Measurements from ENCODE around the gene CHRNB1. TPM values are rescaled to one million over a fixed set of nuclear protein-coding genes. Genes with fewer than 3 reads are reported as not detected.

Gene CHRNB1
- total RNA-seq, 2 donors from 2014 or later = 2.6 to 8.8 TPM

GRCh38 chr17:7403977-7404736 is 40.7 kb upstream of the CHRNB1 start, which contains the start of gene TMEM256:
Gene TMEM256 (minus strand): TSS chr17:7404097. CDS start chr17:7404084, 13 bp downstream.
- Histone ChIP-seq H3K4me3 (peak within 1 kb of the TSS; percentile 39), H3K27me3 (no peaks in the 10 kb centered on the region), H3K27ac (peak within 1 kb of the TSS; percentile 60 to 96 (median 90)), H3K4me1 (peaks cover 32% of the 10 kb centered on the region), H3K36me3 (replicated peaks in 1 of 2; ENCODE audit: insufficient read depth in 1 of 2, low read depth in 2 of 2) (no peaks in the 10 kb centered on the region), H3K9me3 (no peaks in the 10 kb centered on the region)
- peak; percentile 92 for ATAC-seq
- 1% methylated on average over 24 to 49 of the region's 49 CpGs for WGBS, 2 donors
- peak; percentile 99 for DNase-seq
- intact Hi-C loops (cut with DNase I) = no loop called here
- TF ChIP-seq CTCF (IDR thresholded peaks at IDR 0.05) (peak in 2 of 7 experiments; percentile 24 to 25), POLR2A (IDR thresholded peaks at IDR 0.05) (peak; percentile 95 to 98 (median 98))

GRCh38 chr17:7404737-7405349 is 40.0 kb upstream of the CHRNB1 start:
- DNase-seq = peak; percentile 39 to 54 (median 45)

GRCh38 chr17:7405350-7406234 is 39.3 kb upstream of the CHRNB1 start:
- H3K4me3 ChIP-seq = peak overlapping the region in 1 of 2 donors; percentile 39
- intact Hi-C loops (cut with DNase I) = no loop called here
- peak overlapping the region in 3 of 4 donors; percentile 86 to 96 (median 95) for H3K27ac ChIP-seq
- peaks cover 32% of the 10 kb centered on the region for H3K4me1 ChIP-seq
- no peaks in the 10 kb centered on the region for H3K9me3 ChIP-seq
- ATAC-seq = no peak
- no peaks in the 10 kb centered on the region for H3K36me3 ChIP-seq (replicated peaks in 1 of 2; ENCODE audit: insufficient read depth in 1 of 2, low read depth in 2 of 2)
- no peaks in the 10 kb centered on the region for H3K27me3 ChIP-seq
- TF ChIP-seq CTCF (IDR thresholded peaks at IDR 0.05) (no peak), POLR2A (IDR thresholded peaks at IDR 0.05) (no peak)
- 22 to 45% methylated on average over 21 to 37 of the region's 38 CpGs for WGBS, 2 donors
- DNase-seq = peak in 1 of 4 donors; percentile 24

More at GRCh38 chr17:7404737-7405349, 40.0 kb upstream of the CHRNB1 start:
- intact Hi-C loops (cut with DNase I) = no loop called here
- Histone ChIP-seq H3K4me1 (peaks cover 32% of the 10 kb centered on the region), H3K36me3 (replicated peaks in 1 of 2; ENCODE audit: insufficient read depth in 1 of 2, low read depth in 2 of 2) (no peaks in the 10 kb centered on the region), H3K27ac (peak overlapping the region in 3 of 4 donors; percentile 86 to 96 (median 95)), H3K27me3 (no peaks in the 10 kb centered on the region), H3K9me3 (no peaks in the 10 kb centered on the region), H3K4me3 (peak overlapping the region; percentile 23 to 39)
- ATAC-seq = peak; percentile 27
- TF ChIP-seq POLR2A (IDR thresholded peaks at IDR 0.05) = peak; percentile 12 to 48 (median 21)
- TF ChIP-seq CTCF (IDR thresholded peaks at IDR 0.05) = no peak
- WGBS, 2 donors = 1 to 4% methylated on average over 21 to 60 of the region's 65 CpGs

GRCh38 chr17:7406235-7406825 is 38.5 kb upstream of the CHRNB1 start:
- no peak overlapping the region for H3K4me3 ChIP-seq
- TF ChIP-seq POLR2A (IDR thresholded peaks at IDR 0.05) (no peak), CTCF (IDR thresholded peaks at IDR 0.05) (no peak)
- no peak for DNase-seq
- H3K27me3 ChIP-seq = no peaks in the 10 kb centered on the region
- ATAC-seq = no peak
- peaks cover 32% of the 10 kb centered on the region for H3K4me1 ChIP-seq
- intact Hi-C loops (cut with DNase I) = no loop called here
- WGBS, 2 donors = 47 to 56% methylated on average over 8 to 12 of the region's 12 CpGs
- no peaks in the 10 kb centered on the region for H3K36me3 ChIP-seq (replicated peaks in 1 of 2; ENCODE audit: insufficient read depth in 1 of 2, low read depth in 2 of 2)
- H3K9me3 ChIP-seq = no peaks in the 10 kb centered on the region
- H3K27ac ChIP-seq = no peak overlapping the region

Data from body of pancreas (tissue), 4 donors.